ENCODE results near the gene TMEM179.

- TF ChIP-seq, protein P1, sequence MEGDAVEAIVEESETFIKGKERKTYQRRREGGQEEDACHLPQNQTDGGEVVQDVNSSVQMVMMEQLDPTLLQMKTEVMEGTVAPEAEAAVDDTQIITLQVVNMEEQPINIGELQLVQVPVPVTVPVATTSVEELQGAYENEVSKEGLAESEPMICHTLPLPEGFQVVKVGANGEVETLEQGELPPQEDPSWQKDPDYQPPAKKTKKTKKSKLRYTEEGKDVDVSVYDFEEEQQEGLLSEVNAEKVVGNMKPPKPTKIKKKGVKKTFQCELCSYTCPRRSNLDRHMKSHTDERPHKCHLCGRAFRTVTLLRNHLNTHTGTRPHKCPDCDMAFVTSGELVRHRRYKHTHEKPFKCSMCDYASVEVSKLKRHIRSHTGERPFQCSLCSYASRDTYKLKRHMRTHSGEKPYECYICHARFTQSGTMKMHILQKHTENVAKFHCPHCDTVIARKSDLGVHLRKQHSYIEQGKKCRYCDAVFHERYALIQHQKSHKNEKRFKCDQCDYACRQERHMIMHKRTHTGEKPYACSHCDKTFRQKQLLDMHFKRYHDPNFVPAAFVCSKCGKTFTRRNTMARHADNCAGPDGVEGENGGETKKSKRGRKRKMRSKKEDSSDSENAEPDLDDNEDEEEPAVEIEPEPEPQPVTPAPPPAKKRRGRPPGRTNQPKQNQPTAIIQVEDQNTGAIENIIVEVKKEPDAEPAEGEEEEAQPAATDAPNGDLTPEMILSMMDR (IDR thresholded peaks at IDR 0.05; ENCODE audit: poor library complexity): no peak
- no peak for TF ChIP-seq EZH2phosphoT487 (IDR thresholded peaks at IDR 0.05; ENCODE audit: low read depth, severe bottlenecking, unreplicated experiment)
- no peak for TF ChIP-seq EZH2 (IDR thresholded peaks at IDR 0.05; ENCODE audit: borderline replicate concordance)
Measured at GRCh38 chr14:104572024-104572626, 32.4 kb downstream of the TMEM179 start.
